Posterior cingulate gyrus (tissue), 11 donors: ENCODE results near the gene PC.
"Not testable (repeated sequence)": the region's sequence is repeated elsewhere in the genome, so short reads cannot be mapped to it uniquely, and the experiment has no call there.

Experiments used
- DNase-seq, 10 donors: peaks; one replicate each; pipeline versions ENCODE4 v3.0.0 to v3.0.0-alpha.2; 2020 to 2021; ENCODE audit warnings: mixed read lengths in 3 of 10
- intact Hi-C: fragments of 100-400 bp; cut with DNase I; formaldehyde crosslinking; loops from one replicate; pipeline ENCODE4 v1.15.1; 2023

PC gene

GRCh38 chr11:66848671-66849500, 109.3 kb downstream of the PC start:
- peak in 4 of 10 donors; percentile 9 to 82 (median 68) for DNase-seq
- intact Hi-C loops: loop anchor here (10.0 kb wide), 1 partner anchor 274 kb away; no protein-coding TSS in a partner anchor

GRCh38 chr11:66847461-66848232, 110.5 kb downstream of the PC start:
- DNase-seq: peak in 4 of 10 donors; percentile 16 to 55 (median 34)
- intact Hi-C loops: loop anchor here (10.0 kb wide), 1 partner anchor 273 kb away; no protein-coding TSS in a partner anchor

GRCh38 chr11:66846671-66847091, 111.5 kb downstream of the PC start:
- intact Hi-C loops: loop anchor here (10.0 kb wide), 1 partner anchor 272 kb away; no protein-coding TSS in a partner anchor
- peak in 3 of 10 donors; percentile 11 to 70 (median 64) for DNase-seq

GRCh38 chr11:66845876-66846212, 112.3 kb downstream of the PC start:
- peak in 4 of 10 donors; percentile 2 to 53 (median 31) for DNase-seq
- intact Hi-C loops: loop anchor here (10.0 kb wide), 1 partner anchor 271 kb away; no protein-coding TSS in a partner anchor

- intact Hi-C loops: loop anchor here (10.0 kb wide), 1 partner anchor 271 kb away; no protein-coding TSS in a partner anchor
- peak in 4 of 10 donors; percentile 7 to 59 (median 24) for DNase-seq
Observed at GRCh38 chr11:66845143-66845875, 112.9 kb downstream of the PC start.

GRCh38 chr11:66844496-66845142, 113.6 kb downstream of the PC start:
- peak in 4 of 10 donors; percentile 6 to 79 (median 39) for DNase-seq
- intact Hi-C loops: loop anchor here (5.0 to 10.0 kb wide), 2 partner anchors 102 to 270 kb away; a partner anchor contains a TSS

GRCh38 chr11:66843776-66844495, 114.2 kb downstream of the PC start:
- intact Hi-C loops: loop anchor here (1.0 to 10.0 kb wide), 3 partner anchors 12 to 269 kb away; a partner anchor contains a TSS
- DNase-seq: peak in 1 of 10 donors; percentile 28

- peak; percentile 85 to 98 (median 88) for DNase-seq
- intact Hi-C loops: loop anchor here (1.0 to 10.0 kb wide), 3 partner anchors 13 to 268 kb away; a partner anchor contains a TSS
Observed at GRCh38 chr11:66842896-66843775, 115.0 kb downstream of the PC start, which contains the start of gene RCE1. Gene RCE1, plus strand, starts transcription at chr11:66843441. Its CDS starts 15 bp downstream, at chr11:66843456.

- intact Hi-C loops: loop anchor here (5.0 to 10.0 kb wide), 2 partner anchors 100 to 268 kb away; a partner anchor contains a TSS
- peak in 1 of 10 donors; percentile 51 for DNase-seq
Observed at GRCh38 chr11:66842501-66842895, 115.7 kb downstream of the PC start.

- intact Hi-C loops: loop anchor here (5.0 to 10.0 kb wide), 2 partner anchors 100 to 267 kb away; a partner anchor contains a TSS
- DNase-seq: peak in 3 of 10 donors; percentile 3 to 51 (median 38)
Observed at GRCh38 chr11:66841861-66842260, 116.3 kb downstream of the PC start.

GRCh38 chr11:66840317-66841091, 117.7 kb downstream of the PC start:
- intact Hi-C loops: loop anchor here (5.0 to 10.0 kb wide), 2 partner anchors 98 to 266 kb away; a partner anchor contains a TSS
- DNase-seq: no peak

GRCh38 chr11:66835768-66836405, 122.3 kb downstream of the PC start:
- no peak for DNase-seq
- intact Hi-C loops: no loop called here

- intact Hi-C loops: loop anchor here (1.0 kb wide), 1 partner anchor 141 kb away; no protein-coding TSS in a partner anchor
- DNase-seq: no peak
Observed at GRCh38 chr11:66834943-66835342, 123.2 kb downstream of the PC start.

GRCh38 chr11:66834539-66834845, 123.7 kb downstream of the PC start:
- peak in 1 of 10 donors; percentile 15 for DNase-seq
- intact Hi-C loops: loop anchor here (1.0 kb wide), 1 partner anchor 140 kb away; no protein-coding TSS in a partner anchor

- DNase-seq: not testable (repeated sequence)
Observed at GRCh38 chr11:66824573-66824972, 133.6 kb downstream of the PC start.

GRCh38 chr11:66823700-66824099, 134.5 kb downstream of the PC start:
- no peak for DNase-seq
- intact Hi-C loops: no loop called here

More at GRCh38 chr11:66824573-66824972, 133.6 kb downstream of the PC start:
- intact Hi-C loops: not testable (repeated sequence)
